Stomach (tissue), 19 donors: ENCODE measurements around the gene RGSL1. TPM values are rescaled to one million over a fixed set of nuclear protein-coding genes. Genes with fewer than 3 reads are reported as not detected.

Source experiments
- DNase-seq, 2 donors: peaks; one replicate each; pipeline versions ENCODE4 v3.0.0 to v3.0.0-alpha.2; 2013 to 2019
- H3K27ac ChIP-seq, 5 donors: fragments of 200-600 bp in 4 of 5; sonication (generic) in 4 of 5; one replicate each; pipeline ENCODE4 v1.5.1; 2013 to 2019; ENCODE audit warnings: mild to moderate bottlenecking in 1 of 5, moderate library complexity in 1 of 5
- H3K27me3 ChIP-seq, 3 donors: fragments of 200-600 bp; sonication (generic); one replicate each; pipeline ENCODE4 v1.5.1; 2017 to 2019; ENCODE audit warnings: mixed run types in 1 of 3
- H3K36me3 ChIP-seq, 4 donors: fragments of 200-600 bp; sonication (generic); 1 replicate in 3 of 4; 2 replicates in 1 of 4; pipeline ENCODE4 v1.5.1; 2016 to 2019
- H3K4me1 ChIP-seq, 4 donors: fragments of 200-600 bp; sonication (generic); one replicate each; pipeline ENCODE4 v1.5.1; 2016 to 2019
- H3K4me3 ChIP-seq, 4 donors: fragments of 200-600 bp; sonication (generic) in 3 of 4; one replicate each; pipeline ENCODE4 v1.5.1; 2016 to 2019; ENCODE audit warnings: mild to moderate bottlenecking in 1 of 4
- H3K9me3 ChIP-seq, 4 donors: fragments of 200-600 bp; sonication (generic); one replicate each; pipeline ENCODE4 v1.5.1; 2016 to 2019
- EP300 ChIP-seq: sonication (generic); formaldehyde crosslinking; IDR thresholded peaks from one replicate; pipeline ENCODE4 v1.6.1; 2017; ENCODE audit warnings: antibody characterized with exemption
- POLR2A ChIP-seq, 4 donors: fragments of 450-650 bp; IDR thresholded peaks; one replicate each; pipeline ENCODE4 v1.6.1; 2016; ENCODE audit warnings: antibody characterized with exemption in 4 of 4, control low read depth in 2 of 4, mild to moderate bottlenecking in 1 of 4, moderate library complexity in 1 of 4
- POLR2AphosphoS5 ChIP-seq, 3 donors: sonication (generic); formaldehyde crosslinking; IDR thresholded peaks; one replicate each; pipeline ENCODE4 v1.6.1; 2016; ENCODE audit warnings: antibody characterized with exemption in 3 of 3
- WGBS, 5 donors: extraction: QIAGEN DNeasy Blood & Tissue Kit in 3 of 5; methylation state at CpG; one replicate each; pipeline versions ENCODE4 v1.1.5 to v1.1.7; 2013 to 2018; 5-methylcytosine and 5-hydroxymethylcytosine counted together
- intact Hi-C: fragments of 100-400 bp; cut with DNase I; formaldehyde crosslinking; loops from one replicate; pipeline ENCODE4 v1.15.1; 2023; ENCODE audit warnings: low total_unique reads
- long read RNA-seq, 10 donors: transcript quantifications; one replicate each; lab custom pipeline, GENCODE V29; 2026
- polyA plus RNA-seq, 3 donors: library from polyadenylated mRNA; stranded (reverse); fragments of 200-250 nt; gene quantifications; one replicate each; pipeline ENCODE4 v1.2.3, GENCODE V29; 2013
- total RNA-seq, 5 donors: library from RNA; depleted of rRNA; stranded (reverse); fragments of >200 nt; gene quantifications; one replicate each; pipeline versions ENCODE4 v1.1.0 to v1.2.3, GENCODE V29; 2014 to 2016
- TF ChIP-seq, protein P1 (sequence below), 7 experiments: fragments of 450-650 bp in 4 of 7; fragments of 200-600 bp in 3 of 7; sonication (generic) in 3 of 7; IDR thresholded peaks; one replicate each; pipeline ENCODE4 v1.5.1; 2016 to 2019; ENCODE audit warnings: antibody characterized with exemption in 7 of 7, control low read depth in 2 of 7, mild to moderate bottlenecking in 1 of 7
- donor health status: healthy with polysubstance abuse.
- donor health status: Bipolar disorder and iron deficiency.
- donor health status: healthy.

Gene RGSL1
- total RNA-seq (not detected), polyA plus RNA-seq (not detected)
- long read RNA-seq, donor 1, result 0 reads
- long read RNA-seq, donor 2, result 0 reads
- long read RNA-seq, donor 3, result 0 reads
- long read RNA-seq, donor 4, result 0 reads
- long read RNA-seq, donor 5, result 0 reads
- long read RNA-seq, donor 6, result 0 reads
- long read RNA-seq, donor 7, result 0 reads
- long read RNA-seq, donor 8, result 0 reads
- long read RNA-seq, donor 9, result 0 reads
- long read RNA-seq, donor 10, result 0 reads

DNA sequence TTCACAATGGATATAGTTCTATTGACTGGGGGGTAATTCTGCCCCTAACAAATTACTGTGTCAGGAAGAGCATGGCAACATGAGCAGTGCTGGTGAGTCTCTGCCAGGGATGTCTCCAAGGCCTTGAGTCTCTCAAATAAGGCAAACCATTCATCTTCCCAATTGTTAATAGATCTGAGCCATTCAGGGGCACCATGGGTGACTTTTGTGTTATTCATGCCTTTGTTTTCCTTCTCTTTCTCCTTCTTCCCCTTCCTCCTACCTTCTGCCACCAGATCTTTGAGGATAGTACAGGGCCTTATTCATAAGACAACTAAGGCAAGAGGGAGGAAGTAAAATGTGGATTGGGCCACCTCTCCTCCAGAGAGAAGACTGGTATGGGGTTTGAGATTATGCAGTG, at the start of gene RGSL1:
Gene RGSL1, plus strand, starts transcription at position 60 of the 400 bp plus-strand sequence. Its CDS starts 20 bp downstream, at position 80.
- Histone ChIP-seq H3K4me3 (no peak within 1 kb of the TSS), H3K9me3 (no peaks in the 10 kb centered on the region), H3K27ac (no peak within 1 kb of the TSS), H3K36me3 (no peaks in the 10 kb centered on the region), H3K4me1 (no peaks in the 10 kb centered on the region), H3K27me3 (no peaks in the 10 kb centered on the region)
- intact Hi-C loops, result no loop called here
- no peak for DNase-seq
- TF ChIP-seq EP300 (no peak), POLR2A (IDR thresholded peaks at IDR 0.05) (no peak), POLR2AphosphoS5 (IDR thresholded peaks at IDR 0.05) (no peak)
- TF ChIP-seq, protein P1, sequence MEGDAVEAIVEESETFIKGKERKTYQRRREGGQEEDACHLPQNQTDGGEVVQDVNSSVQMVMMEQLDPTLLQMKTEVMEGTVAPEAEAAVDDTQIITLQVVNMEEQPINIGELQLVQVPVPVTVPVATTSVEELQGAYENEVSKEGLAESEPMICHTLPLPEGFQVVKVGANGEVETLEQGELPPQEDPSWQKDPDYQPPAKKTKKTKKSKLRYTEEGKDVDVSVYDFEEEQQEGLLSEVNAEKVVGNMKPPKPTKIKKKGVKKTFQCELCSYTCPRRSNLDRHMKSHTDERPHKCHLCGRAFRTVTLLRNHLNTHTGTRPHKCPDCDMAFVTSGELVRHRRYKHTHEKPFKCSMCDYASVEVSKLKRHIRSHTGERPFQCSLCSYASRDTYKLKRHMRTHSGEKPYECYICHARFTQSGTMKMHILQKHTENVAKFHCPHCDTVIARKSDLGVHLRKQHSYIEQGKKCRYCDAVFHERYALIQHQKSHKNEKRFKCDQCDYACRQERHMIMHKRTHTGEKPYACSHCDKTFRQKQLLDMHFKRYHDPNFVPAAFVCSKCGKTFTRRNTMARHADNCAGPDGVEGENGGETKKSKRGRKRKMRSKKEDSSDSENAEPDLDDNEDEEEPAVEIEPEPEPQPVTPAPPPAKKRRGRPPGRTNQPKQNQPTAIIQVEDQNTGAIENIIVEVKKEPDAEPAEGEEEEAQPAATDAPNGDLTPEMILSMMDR (IDR thresholded peaks at IDR 0.05), result no peak

DNA sequence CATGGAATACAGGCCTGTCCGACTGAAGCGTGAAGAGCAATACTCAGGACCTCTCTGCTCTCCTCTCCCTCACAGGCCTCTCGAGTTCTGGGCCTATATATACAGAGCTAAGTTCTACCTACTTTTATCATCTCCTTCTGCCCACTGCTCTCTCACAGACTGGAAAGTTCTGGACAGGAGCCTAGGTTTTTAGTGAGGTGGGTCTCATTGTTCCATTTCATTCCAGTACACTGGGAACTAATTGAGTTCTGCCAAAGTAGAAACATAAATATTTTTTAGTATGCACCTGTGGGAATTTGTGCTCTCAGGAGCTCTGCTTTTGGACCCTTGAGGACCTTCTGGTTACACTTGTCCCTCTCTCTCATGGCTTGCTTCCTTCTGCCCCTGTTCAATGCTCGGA, 49.4 kb upstream of the RGSL1 start, which contains the start of gene TEDDM1:
Gene TEDDM1, minus strand, starts transcription at position 101 of the 400 bp plus-strand sequence. CDS start 182 bp downstream, outside the sequence.
- Histone ChIP-seq H3K27me3 (no peaks in the 10 kb centered on the region), H3K9me3 (peaks cover 0 to 6% (median 1%) of the 10 kb centered on the region in 4 donors), H3K4me3 (no peak within 1 kb of the TSS), H3K27ac (no peak within 1 kb of the TSS), H3K4me1 (peaks cover 5 to 26% (median 21%) of the 10 kb centered on the region in 4 donors), H3K36me3 (no peaks in the 10 kb centered on the region)
- intact Hi-C loops, result loop anchor here (5.0 kb wide), 1 partner anchor 318 kb away; no protein-coding TSS in a partner anchor
- no peak for DNase-seq
- no peak for TF ChIP-seq EP300
- no peak for TF ChIP-seq POLR2AphosphoS5 (IDR thresholded peaks at IDR 0.05)
- TF ChIP-seq POLR2A (IDR thresholded peaks at IDR 0.05), result no peak
- TF ChIP-seq, protein P1 (IDR thresholded peaks at IDR 0.05), result no peak
- 91 to 99% (median 93%) methylated on average over 4 of the region's 4 CpGs for WGBS, 5 donors

DNA sequence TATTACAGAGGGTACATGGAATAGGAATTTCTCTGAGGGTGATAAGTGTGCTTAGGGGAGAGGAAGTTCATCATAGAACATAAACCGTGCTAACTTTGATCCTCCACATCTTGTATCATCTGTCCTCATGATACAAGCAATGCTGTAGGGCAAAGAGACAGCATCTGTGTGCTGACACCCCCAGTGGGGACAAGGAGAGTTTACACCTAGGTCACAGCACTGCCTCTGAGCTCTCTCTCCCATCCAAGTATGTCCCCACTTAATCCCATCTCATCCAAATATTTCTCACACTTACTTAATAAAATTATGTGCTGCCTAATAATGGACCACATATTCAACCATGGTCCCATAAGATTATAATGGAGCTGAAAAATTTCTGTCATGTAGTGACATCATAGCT, 45.2 kb upstream of the RGSL1 start:
- no peak for DNase-seq
- Histone ChIP-seq H3K4me3 (no peak overlapping the region), H3K27me3 (no peaks in the 10 kb centered on the region), H3K9me3 (peaks cover 0 to 12% (median 5%) of the 10 kb centered on the region in 4 donors), H3K4me1 (no peaks in the 10 kb centered on the region), H3K27ac (no peak overlapping the region), H3K36me3 (no peaks in the 10 kb centered on the region)
- intact Hi-C loops, result loop anchor here (5.0 kb wide), 1 partner anchor 322 kb away; no protein-coding TSS in a partner anchor
- WGBS, 5 donors, result 50 to 83% (median 71%) methylated on average over 1 of the region's 1 CpG
- TF ChIP-seq EP300, result no peak
- TF ChIP-seq POLR2A (IDR thresholded peaks at IDR 0.05), result no peak
- TF ChIP-seq POLR2AphosphoS5 (IDR thresholded peaks at IDR 0.05), result no peak
- TF ChIP-seq, protein P1 (IDR thresholded peaks at IDR 0.05), result no peak

DNA sequence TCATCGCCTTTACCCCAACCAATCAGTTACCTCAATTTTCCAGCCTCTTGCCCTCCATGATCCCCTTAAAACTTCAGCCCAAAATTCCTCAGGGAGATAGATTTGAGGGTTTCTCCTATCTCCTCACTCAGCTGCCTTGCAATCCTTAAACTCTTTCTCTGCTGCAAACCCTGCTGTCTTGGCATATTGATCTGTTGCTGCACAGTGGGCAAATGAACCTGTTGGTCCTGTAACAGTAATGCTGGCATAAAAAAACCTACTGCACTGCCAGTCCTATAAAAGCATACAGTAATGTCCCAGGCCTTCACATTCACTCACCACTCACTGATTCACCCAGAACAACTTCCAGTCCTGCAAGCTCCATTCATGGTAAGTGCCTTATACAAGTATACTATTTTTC, 44.4 kb upstream of the RGSL1 start:
- no peaks in the 10 kb centered on the region for H3K36me3 ChIP-seq
- H3K27me3 ChIP-seq, result no peaks in the 10 kb centered on the region
- peaks cover 0 to 12% (median 5%) of the 10 kb centered on the region in 4 donors for H3K9me3 ChIP-seq
- no peak overlapping the region for H3K4me3 ChIP-seq
- TF ChIP-seq, protein P1 (IDR thresholded peaks at IDR 0.05), result no peak
- TF ChIP-seq POLR2AphosphoS5 (IDR thresholded peaks at IDR 0.05) (no peak), EP300 (no peak), POLR2A (IDR thresholded peaks at IDR 0.05) (no peak)
- WGBS, 5 donors, result 89 to 100% (median 96%) methylated on average over 1 of the region's 1 CpG
- intact Hi-C loops, result no loop called here
- H3K4me1 ChIP-seq, result peaks cover 0 to 7% (median 3%) of the 10 kb centered on the region in 4 donors
- H3K27ac ChIP-seq, result no peak overlapping the region
- no peak for DNase-seq
